Measurements from ENCODE around the gene OR2H2. TPM values are rescaled to one million over a fixed set of nuclear protein-coding genes. Genes with fewer than 3 reads are reported as not detected.

The OR2H2 gene
- total and polyA plus RNA-seq, 4 donors = not detected

- 68% methylated on average over 2 of the region's 2 CpGs for WGBS
- Histone ChIP-seq H3K9ac (ENCODE audit: low read depth in 1 of 2, low read length in 2 of 2) (no peak overlapping the region), H3K36me3 (ENCODE audit: control insufficient read depth in 4 of 4, insufficient read depth in 3 of 4, low read depth in 1 of 4, low read length in 3 of 4) (no peaks in the 10 kb centered on the region), H3K4me3 (ENCODE audit: low read depth in 1 of 3, low read length in 3 of 3) (no peak overlapping the region), H3K4me1 (ENCODE audit: control insufficient read depth in 4 of 4, insufficient read depth in 4 of 4, low read length in 3 of 4) (peaks cover 7 to 25% (median 14%) of the 10 kb centered on the region in 4 donors), H3K27ac (ENCODE audit: low read depth in 1 of 2, low read length in 2 of 2) (no peak overlapping the region), H3K9me3 (ENCODE audit: control insufficient read depth in 4 of 4, low read length in 3 of 4) (no peaks in the 10 kb centered on the region), H3K27me3 (ENCODE audit: control insufficient read depth in 4 of 4, insufficient read depth in 4 of 4, low read length in 3 of 4) (peaks cover 0 to 25% (median 1%) of the 10 kb centered on the region in 4 donors)
- TF ChIP-seq GABPA (IDR thresholded peaks at IDR 0.05 in 1 of 2, conservative IDR thresholded peaks at IDR 0.05 in 1 of 2) (no peak), RAD21 (IDR thresholded peaks at IDR 0.05) (no peak), MAX (IDR thresholded peaks at IDR 0.05) (no peak), SP1 (IDR thresholded peaks at IDR 0.05) (no peak), FOXA1 (IDR thresholded peaks at IDR 0.05) (no peak), FOXA2 (IDR thresholded peaks at IDR 0.05) (no peak), NR2F2 (IDR thresholded peaks at IDR 0.05) (no peak), RXRA (IDR thresholded peaks at IDR 0.05) (no peak), YY1 (IDR thresholded peaks at IDR 0.05) (no peak), REST (IDR thresholded peaks at IDR 0.05) (no peak), EGR1 (IDR thresholded peaks at IDR 0.05; ENCODE audit: low read depth in 2 of 2) (no peak)
- no peak for DNase-seq (ENCODE audit: low spot score)
These were observed 44.6 kb downstream of the OR2H2 start for GRCh38 chr6:29629571-29629970.

- H3K36me3 ChIP-seq (ENCODE audit: control insufficient read depth in 4 of 4, insufficient read depth in 3 of 4, low read depth in 1 of 4, low read length in 3 of 4) = no peaks in the 10 kb centered on the region
- 57% methylated on average over 9 of the region's 9 CpGs for WGBS
- DNase-seq (ENCODE audit: low spot score) = no peak
These were observed 45.4 kb downstream of the OR2H2 start for GRCh38 chr6:29630315-29630714.

More at GRCh38 chr6:29630315-29630714, 45.4 kb downstream of the OR2H2 start:
- TF ChIP-seq FOXA1 (IDR thresholded peaks at IDR 0.05) = no peak
- no peak for TF ChIP-seq TAF1 (conservative IDR thresholded peaks at IDR 0.05)
- no peak for TF ChIP-seq NR2F2 (IDR thresholded peaks at IDR 0.05)
- TF ChIP-seq EGR1 (IDR thresholded peaks at IDR 0.05; ENCODE audit: low read depth in 2 of 2) = no peak
- TF ChIP-seq HNF4G (IDR thresholded peaks at IDR 0.05) = no peak
- no peak for TF ChIP-seq RAD21 (IDR thresholded peaks at IDR 0.05)
- TF ChIP-seq SP1 (IDR thresholded peaks at IDR 0.05) = no peak
- no peak for TF ChIP-seq JUND (IDR thresholded peaks at IDR 0.05)
- no peak for TF ChIP-seq ZBTB33 (IDR thresholded peaks at IDR 0.05)
- no peak for TF ChIP-seq FOXA2 (IDR thresholded peaks at IDR 0.05)
- no peak for TF ChIP-seq ATF3 (IDR thresholded peaks at IDR 0.05)
- TF ChIP-seq REST (IDR thresholded peaks at IDR 0.05) = no peak
- TF ChIP-seq GABPA (IDR thresholded peaks at IDR 0.05 in 1 of 2, conservative IDR thresholded peaks at IDR 0.05 in 1 of 2) = no peak
- TF ChIP-seq HNF4A (conservative IDR thresholded peaks at IDR 0.05) = no peak
- no peak for TF ChIP-seq CTCF (IDR thresholded peaks at IDR 0.05; ENCODE audit: low read depth, low read length, missing input control)
- H3K4me1 ChIP-seq (ENCODE audit: control insufficient read depth in 4 of 4, insufficient read depth in 4 of 4, low read length in 3 of 4) = peaks cover 7 to 25% (median 14%) of the 10 kb centered on the region in 4 donors
- no peak overlapping the region for H3K27ac ChIP-seq (ENCODE audit: low read depth in 1 of 2, low read length in 2 of 2)
- H3K4me3 ChIP-seq (ENCODE audit: low read depth in 1 of 3, low read length in 3 of 3) = no peak overlapping the region
- H3K27me3 ChIP-seq (ENCODE audit: control insufficient read depth in 4 of 4, insufficient read depth in 4 of 4, low read length in 3 of 4) = peaks cover 0 to 27% (median 1%) of the 10 kb centered on the region in 4 donors
- H3K9ac ChIP-seq (ENCODE audit: low read depth in 1 of 2, low read length in 2 of 2) = no peak overlapping the region
- no peaks in the 10 kb centered on the region for H3K9me3 ChIP-seq (ENCODE audit: control insufficient read depth in 4 of 4, low read length in 3 of 4)

Measured in liver (tissue), 9 donors.